Measurements from ENCODE around the gene TYK2. TPM values are rescaled to one million over a fixed set of nuclear protein-coding genes. Genes with fewer than 3 reads are reported as not detected.
"Not testable (repeated sequence)": the region's sequence is repeated elsewhere in the genome, so short reads cannot be mapped to it uniquely, and the experiment has no call there.

Gene TYK2
- total RNA-seq, 1 experiment from 2014 or later = 130 TPM

GRCh38 chr19:10388957-10389356 lies 8.6 kb upstream of the TYK2 start:
- intact Hi-C loops (cut with micrococcal nuclease; ENCODE audit: unreplicated experiment) = loop anchor here (1.0 to 10.0 kb wide), 3 partner anchors 120 to 454 kb away; partner anchors contain the start of gene OLFM2
- no peaks in the 10 kb centered on the region for H3K27me3 Mint-ChIP-seq (ENCODE audit: unreplicated experiment)
- TF ChIP-seq CTCF (IDR thresholded peaks at IDR 0.05; ENCODE audit: unreplicated experiment) = peak; percentile 82
- H3K9me3 Mint-ChIP-seq (ENCODE audit: low read depth, unreplicated experiment) = no peaks in the 10 kb centered on the region
- DNase-seq = peak; percentile 86
- no peak overlapping the region for H3K4me3 Mint-ChIP-seq (ENCODE audit: low read depth, unreplicated experiment)
- peaks cover 19% of the 10 kb centered on the region for H3K36me3 Mint-ChIP-seq (ENCODE audit: insufficient read depth, unreplicated experiment)
- TSS peak; percentile 42 for BruUV-seq (replicated peaks)
- CTCF ChIA-PET = interaction anchor here (0.6 to 2.6 kb wide), 13 partner anchors 9 to 458 kb away, joined by 3 to 52 read pairs (median 3); partner anchors contain the start of genes ICAM1, ICAM5, MRPL4 and RAVER1
- no peaks in the 10 kb centered on the region for H3K4me1 Mint-ChIP-seq (ENCODE audit: low read depth, unreplicated experiment)
- peak overlapping the region; percentile 66 for H3K27ac Mint-ChIP-seq (ENCODE audit: unreplicated experiment)

- intact Hi-C loops (cut with micrococcal nuclease; ENCODE audit: unreplicated experiment) = loop anchor here (10.0 kb wide), 1 partner anchor 450 kb away; the partner anchor contains the start of gene OLFM2
- CTCF ChIA-PET = no interaction called here
- BruUV-seq (replicated peaks) = no TSS peak
Measured at GRCh38 chr19:10384580-10384979, 4.2 kb upstream of the TYK2 start.

GRCh38 chr19:10383223-10383499 lies 2.8 kb upstream of the TYK2 start:
- Mint-ChIP-seq H3K4me1 (ENCODE audit: low read depth, unreplicated experiment) (peaks cover 12% of the 10 kb centered on the region), H3K36me3 (ENCODE audit: insufficient read depth, unreplicated experiment) (peaks cover 23% of the 10 kb centered on the region)
- CTCF ChIA-PET = interaction anchor here (0.7 kb wide), 3 partner anchors 18 to 261 kb away, joined by 3 to 5 read pairs (median 4); no protein-coding TSS in a partner anchor
- H3K4me3 Mint-ChIP-seq (ENCODE audit: low read depth, unreplicated experiment); H3K9me3 Mint-ChIP-seq (ENCODE audit: low read depth, unreplicated experiment); H3K27ac Mint-ChIP-seq (ENCODE audit: unreplicated experiment); BruUV-seq (replicated peaks); H3K27me3 Mint-ChIP-seq (ENCODE audit: unreplicated experiment); DNase-seq: not testable (repeated sequence)
- intact Hi-C loops (cut with micrococcal nuclease; ENCODE audit: unreplicated experiment) = loop anchor here (10.0 kb wide), 1 partner anchor 448 kb away; the partner anchor contains the start of gene OLFM2

More at GRCh38 chr19:10384580-10384979, 4.2 kb upstream of the TYK2 start:
- peaks cover 12% of the 10 kb centered on the region for H3K4me1 Mint-ChIP-seq (ENCODE audit: low read depth, unreplicated experiment)
- no peak for DNase-seq
- no peak for TF ChIP-seq CTCF (IDR thresholded peaks at IDR 0.05; ENCODE audit: unreplicated experiment)
- H3K36me3 Mint-ChIP-seq (ENCODE audit: insufficient read depth, unreplicated experiment) = peaks cover 21% of the 10 kb centered on the region
- H3K27ac Mint-ChIP-seq (ENCODE audit: unreplicated experiment) = no peak overlapping the region
- H3K4me3 Mint-ChIP-seq (ENCODE audit: low read depth, unreplicated experiment) = no peak overlapping the region
- no peaks in the 10 kb centered on the region for H3K9me3 Mint-ChIP-seq (ENCODE audit: low read depth, unreplicated experiment)
- H3K27me3 Mint-ChIP-seq (ENCODE audit: unreplicated experiment) = no peaks in the 10 kb centered on the region

- H3K4me3 Mint-ChIP-seq (ENCODE audit: low read depth, unreplicated experiment) = peak overlapping the region; percentile 94
- peaks cover 32% of the 10 kb centered on the region for H3K36me3 Mint-ChIP-seq (ENCODE audit: insufficient read depth, unreplicated experiment)
- H3K27me3 Mint-ChIP-seq (ENCODE audit: unreplicated experiment) = no peaks in the 10 kb centered on the region
- H3K9me3 Mint-ChIP-seq (ENCODE audit: low read depth, unreplicated experiment) = no peaks in the 10 kb centered on the region
- peaks cover 12% of the 10 kb centered on the region for H3K4me1 Mint-ChIP-seq (ENCODE audit: low read depth, unreplicated experiment)
- H3K27ac Mint-ChIP-seq (ENCODE audit: unreplicated experiment) = peak overlapping the region; percentile 98
- BruUV-seq (replicated peaks) = TSS peak; percentile 92
- intact Hi-C loops (cut with micrococcal nuclease; ENCODE audit: unreplicated experiment) = loop anchor here (10.0 kb wide), 1 partner anchor 445 kb away; the partner anchor contains the start of gene OLFM2
- no peak for TF ChIP-seq CTCF (IDR thresholded peaks at IDR 0.05; ENCODE audit: unreplicated experiment)
- no peak for DNase-seq
- CTCF ChIA-PET = interaction anchor here (0.6 to 1.6 kb wide), 5 partner anchors 9 to 488 kb away, joined by 4 to 11 read pairs (median 5); no protein-coding TSS in a partner anchor
Measured at GRCh38 chr19:10379880-10380312, 476 bp downstream of the TYK2 start.

GRCh38 chr19:10378124-10378523 lies 2.2 kb downstream of the TYK2 start:
- peaks cover 12% of the 10 kb centered on the region for H3K4me1 Mint-ChIP-seq (ENCODE audit: low read depth, unreplicated experiment)
- no peak for TF ChIP-seq CTCF (IDR thresholded peaks at IDR 0.05; ENCODE audit: unreplicated experiment)
- H3K27me3 Mint-ChIP-seq (ENCODE audit: unreplicated experiment) = no peaks in the 10 kb centered on the region
- no peaks in the 10 kb centered on the region for H3K9me3 Mint-ChIP-seq (ENCODE audit: low read depth, unreplicated experiment)
- H3K27ac Mint-ChIP-seq (ENCODE audit: unreplicated experiment) = no peak overlapping the region
- intact Hi-C loops (cut with micrococcal nuclease; ENCODE audit: unreplicated experiment) = no loop called here
- CTCF ChIA-PET = no interaction called here
- H3K36me3 Mint-ChIP-seq (ENCODE audit: insufficient read depth, unreplicated experiment) = peaks cover 39% of the 10 kb centered on the region
- no peak overlapping the region for H3K4me3 Mint-ChIP-seq (ENCODE audit: low read depth, unreplicated experiment)
- no peak for DNase-seq
- no TSS peak for BruUV-seq (replicated peaks)

- DNase-seq; intact Hi-C loops (cut with micrococcal nuclease; ENCODE audit: unreplicated experiment); BruUV-seq (replicated peaks); H3K27me3 Mint-ChIP-seq (ENCODE audit: unreplicated experiment); H3K4me3 Mint-ChIP-seq (ENCODE audit: low read depth, unreplicated experiment); H3K27ac Mint-ChIP-seq (ENCODE audit: unreplicated experiment); CTCF ChIA-PET; H3K9me3 Mint-ChIP-seq (ENCODE audit: low read depth, unreplicated experiment): not testable (repeated sequence)
- peaks cover 45% of the 10 kb centered on the region for H3K36me3 Mint-ChIP-seq (ENCODE audit: insufficient read depth, unreplicated experiment)
- H3K4me1 Mint-ChIP-seq (ENCODE audit: low read depth, unreplicated experiment) = peaks cover 12% of the 10 kb centered on the region
Measured at GRCh38 chr19:10377140-10377640, 3.2 kb downstream of the TYK2 start.
